HCEC 1CT (cell line): ENCODE measurements around the gene PLAAT4.

Experiments
- DNase-seq: peaks from one replicate; pipeline ENCODE4 v3.0.0-alpha.2; 2017

Gene PLAAT4

GRCh38 chr11:63536669-63537292 lies at the start of gene PLAAT4:
Gene PLAAT4, plus strand, starts transcription at chr11:63536808. Its CDS starts 61 bp downstream, at chr11:63536869.
- peak; percentile 40 for DNase-seq

- DNase-seq: no peak
Observed at GRCh38 chr11:63488789-63489188, 47.8 kb upstream of the PLAAT4 start.

- DNase-seq: no peak
Observed at GRCh38 chr11:63489879-63490278, 46.7 kb upstream of the PLAAT4 start.

- DNase-seq: no peak
Observed at GRCh38 chr11:63490551-63491239, 45.9 kb upstream of the PLAAT4 start, which contains the start of gene PLAAT5. Gene PLAAT5, minus strand, starts transcription at chr11:63491167. Its CDS starts 133 bp downstream, at chr11:63491034.

GRCh38 chr11:63491240-63491587 lies 45.4 kb upstream of the PLAAT4 start:
- no peak for DNase-seq

GRCh38 chr11:63491636-63492372 lies 44.8 kb upstream of the PLAAT4 start:
- no peak for DNase-seq

GRCh38 chr11:63492441-63492840 lies 44.2 kb upstream of the PLAAT4 start:
- DNase-seq: no peak

- no peak for DNase-seq
Observed at GRCh38 chr11:63493127-63493526, 43.5 kb upstream of the PLAAT4 start.

GRCh38 chr11:63494975-63495374 lies 41.6 kb upstream of the PLAAT4 start:
- no peak for DNase-seq

- DNase-seq: no peak
Observed at GRCh38 chr11:63499874-63500273, 36.7 kb upstream of the PLAAT4 start.

- DNase-seq: no peak
Observed at GRCh38 chr11:63501236-63501635, 35.4 kb upstream of the PLAAT4 start.

- no peak for DNase-seq
Observed at GRCh38 chr11:63502252-63502820, 34.3 kb upstream of the PLAAT4 start.

- no peak for DNase-seq
Observed at GRCh38 chr11:63503492-63503891, 33.1 kb upstream of the PLAAT4 start.

- DNase-seq: no peak
Observed at GRCh38 chr11:63504054-63504453, 32.6 kb upstream of the PLAAT4 start.

- no peak for DNase-seq
Observed at GRCh38 chr11:63504933-63505586, 31.5 kb upstream of the PLAAT4 start.

- DNase-seq: no peak
Observed at GRCh38 chr11:63505857-63506528, 30.6 kb upstream of the PLAAT4 start, which contains the start of gene LGALS12. Gene LGALS12, plus strand, starts transcription at chr11:63506084. Its CDS starts 375 bp downstream, at chr11:63506459.

- DNase-seq: no peak
Observed at GRCh38 chr11:63506876-63507275, 29.7 kb upstream of the PLAAT4 start.

- no peak for DNase-seq
Observed at GRCh38 chr11:63507511-63507910, 29.1 kb upstream of the PLAAT4 start.

- DNase-seq: no peak
Observed at GRCh38 chr11:63508009-63508408, 28.6 kb upstream of the PLAAT4 start.

- no peak for DNase-seq
Observed at GRCh38 chr11:63508745-63509144, 27.9 kb upstream of the PLAAT4 start.

GRCh38 chr11:63510360-63511047 lies 26.1 kb upstream of the PLAAT4 start:
- peak; percentile 28 for DNase-seq
